WTC11 (cell line): ENCODE results near the gene ARHGEF10L.

Experiments used
- ATF6 ChIP-seq: sonication (generic); formaldehyde crosslinking; IDR thresholded peaks from 2 replicates; pipeline ENCODE4 v1.8.1; 2023; ENCODE audit warnings: mild to moderate bottlenecking, missing genetic modification reagents
- CBFB ChIP-seq: sonication (generic); formaldehyde crosslinking; IDR thresholded peaks from 2 replicates; pipeline ENCODE4 v1.8.1; 2022; ENCODE audit warnings: mild to moderate bottlenecking, low read depth, missing genetic modification reagents
- TF ChIP-seq, protein P1 (sequence below): fragments of 200-600 bp; IDR thresholded peaks from 2 replicates; pipeline ENCODE4 v1.8.0; 2022; ENCODE audit warnings: antibody characterized with exemption
- TF ChIP-seq, protein P2 (sequence below): sonication (generic); formaldehyde crosslinking; IDR thresholded peaks from 2 replicates; pipeline ENCODE4 v1.8.0; 2022; ENCODE audit warnings: mild to moderate bottlenecking, missing genetic modification reagents

- TF ChIP-seq, protein P1, sequence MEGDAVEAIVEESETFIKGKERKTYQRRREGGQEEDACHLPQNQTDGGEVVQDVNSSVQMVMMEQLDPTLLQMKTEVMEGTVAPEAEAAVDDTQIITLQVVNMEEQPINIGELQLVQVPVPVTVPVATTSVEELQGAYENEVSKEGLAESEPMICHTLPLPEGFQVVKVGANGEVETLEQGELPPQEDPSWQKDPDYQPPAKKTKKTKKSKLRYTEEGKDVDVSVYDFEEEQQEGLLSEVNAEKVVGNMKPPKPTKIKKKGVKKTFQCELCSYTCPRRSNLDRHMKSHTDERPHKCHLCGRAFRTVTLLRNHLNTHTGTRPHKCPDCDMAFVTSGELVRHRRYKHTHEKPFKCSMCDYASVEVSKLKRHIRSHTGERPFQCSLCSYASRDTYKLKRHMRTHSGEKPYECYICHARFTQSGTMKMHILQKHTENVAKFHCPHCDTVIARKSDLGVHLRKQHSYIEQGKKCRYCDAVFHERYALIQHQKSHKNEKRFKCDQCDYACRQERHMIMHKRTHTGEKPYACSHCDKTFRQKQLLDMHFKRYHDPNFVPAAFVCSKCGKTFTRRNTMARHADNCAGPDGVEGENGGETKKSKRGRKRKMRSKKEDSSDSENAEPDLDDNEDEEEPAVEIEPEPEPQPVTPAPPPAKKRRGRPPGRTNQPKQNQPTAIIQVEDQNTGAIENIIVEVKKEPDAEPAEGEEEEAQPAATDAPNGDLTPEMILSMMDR, result no peak
- TF ChIP-seq ATF6 (CRISPR knock-in tag) (no peak), CBFB (CRISPR knock-in tag) (no peak)
- TF ChIP-seq, protein P2, sequence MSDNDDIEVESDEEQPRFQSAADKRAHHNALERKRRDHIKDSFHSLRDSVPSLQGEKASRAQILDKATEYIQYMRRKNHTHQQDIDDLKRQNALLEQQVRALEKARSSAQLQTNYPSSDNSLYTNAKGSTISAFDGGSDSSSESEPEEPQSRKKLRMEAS (CRISPR knock-in tag), result no peak
Measured at GRCh38 chr1:17561561-17561985, 22.1 kb downstream of the ARHGEF10L start.
